ENCODE measurements around the gene SPOCK1. TPM values are rescaled to one million over a fixed set of nuclear protein-coding genes. Genes with fewer than 3 reads are reported as not detected.

SPOCK1 gene
- total RNA-seq, 2 donors from 2014 or later: not detected

DNA sequence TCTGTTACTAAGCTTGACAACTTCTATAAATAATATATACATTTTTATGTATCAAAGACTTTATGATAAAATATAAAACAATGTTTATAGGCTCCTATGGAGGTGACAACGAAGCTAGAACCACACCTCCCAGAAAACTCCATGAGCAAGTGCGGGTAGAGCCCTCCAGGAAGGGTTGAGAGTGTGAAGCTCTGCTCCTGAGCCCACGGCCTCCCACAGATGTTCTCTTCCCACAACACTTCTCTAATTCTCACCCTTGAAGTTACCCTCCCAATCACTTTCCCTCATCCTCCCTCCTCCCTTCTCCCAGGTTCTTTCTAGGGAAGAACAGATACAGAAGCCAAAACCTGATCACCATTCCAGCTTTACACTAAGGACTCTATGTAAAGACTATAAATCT is 427.6 kb downstream of the SPOCK1 start:
- no peak for ATAC-seq (replicated peaks)
- Mint-ChIP-seq H3K36me3 (ENCODE audit: low read depth) (no peaks in the 10 kb centered on the region), H3K4me3 (no peak overlapping the region), H3K9me3 (no peaks in the 10 kb centered on the region), H3K27ac (no peak overlapping the region), H3K27me3 (peaks cover 4% of the 10 kb centered on the region), H3K4me1 (peaks cover 3% of the 10 kb centered on the region)

DNA sequence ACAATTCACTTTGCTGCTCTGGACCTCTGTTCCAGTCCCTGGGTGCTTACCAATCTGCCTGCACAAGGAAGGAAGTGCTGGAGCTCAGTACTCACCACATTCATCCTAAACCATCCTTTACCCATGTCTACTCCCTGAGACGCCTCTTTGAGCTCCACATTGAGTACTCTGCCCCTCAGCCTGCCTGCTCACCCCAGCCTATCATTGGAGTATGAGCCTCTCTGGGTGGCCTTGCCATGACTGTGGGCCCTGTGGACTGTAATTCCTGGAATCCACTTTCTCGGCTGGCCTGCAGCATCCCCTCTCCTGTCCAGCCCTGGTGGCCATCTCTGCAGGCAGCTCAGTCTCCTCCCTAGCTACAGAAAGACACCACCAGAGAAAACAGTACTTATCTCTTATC is 428.6 kb downstream of the SPOCK1 start:
- Mint-ChIP-seq H3K4me1 (peaks cover 3% of the 10 kb centered on the region), H3K9me3 (no peaks in the 10 kb centered on the region), H3K27me3 (peaks cover 4% of the 10 kb centered on the region), H3K27ac (no peak overlapping the region), H3K36me3 (ENCODE audit: low read depth) (no peaks in the 10 kb centered on the region), H3K4me3 (no peak overlapping the region)
- ATAC-seq (replicated peaks): no peak

DNA sequence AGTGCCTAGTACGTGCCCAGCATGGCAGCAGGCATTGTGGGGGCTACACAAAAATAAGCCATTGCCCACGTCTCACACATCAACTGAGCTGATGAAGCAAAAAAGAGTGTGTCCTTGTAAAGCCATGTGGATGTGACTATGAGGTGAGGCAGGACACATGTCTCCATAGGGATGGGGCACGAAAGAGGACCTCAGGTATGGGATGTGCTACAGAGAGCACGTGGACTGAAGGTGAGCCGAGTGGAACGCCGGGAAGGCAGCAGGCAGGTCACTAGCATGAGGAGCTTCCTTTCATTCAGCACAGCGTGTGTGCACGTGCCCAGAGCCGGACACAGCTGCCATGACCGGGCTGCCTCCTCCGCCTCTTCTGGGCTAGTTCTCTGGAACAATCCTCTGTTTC is 429.8 kb downstream of the SPOCK1 start:
- Mint-ChIP-seq H3K27me3 (peaks cover 4% of the 10 kb centered on the region), H3K9me3 (no peaks in the 10 kb centered on the region), H3K4me3 (no peak overlapping the region), H3K4me1 (peaks cover 3% of the 10 kb centered on the region), H3K36me3 (ENCODE audit: low read depth) (no peaks in the 10 kb centered on the region), H3K27ac (no peak overlapping the region)
- ATAC-seq (replicated peaks): no peak

DNA sequence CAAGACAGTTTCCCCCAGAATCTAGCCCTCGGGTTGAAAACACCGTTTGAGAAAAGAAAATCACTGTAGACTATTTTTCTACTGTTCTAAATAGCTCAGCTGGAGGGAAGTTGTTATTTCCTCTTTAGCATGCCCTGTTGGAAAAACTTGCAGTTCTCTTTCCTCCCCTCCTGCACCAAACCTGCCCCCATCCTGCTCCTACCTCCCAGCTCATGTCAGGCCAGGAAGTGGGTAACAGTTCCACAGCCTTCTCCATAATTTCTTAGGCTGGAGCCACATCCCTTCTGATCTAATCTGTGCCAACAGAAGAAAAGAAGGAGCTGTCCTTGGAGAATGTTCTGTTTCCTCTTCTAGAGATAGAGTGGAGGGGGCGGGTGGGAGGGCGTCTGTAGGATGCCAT is 437.7 kb downstream of the SPOCK1 start:
- ATAC-seq (replicated peaks): no peak
- no peaks in the 10 kb centered on the region for H3K4me1 Mint-ChIP-seq
- no peaks in the 10 kb centered on the region for H3K36me3 Mint-ChIP-seq (ENCODE audit: low read depth)
- H3K4me3 Mint-ChIP-seq: no peak overlapping the region
- no peak overlapping the region for H3K27ac Mint-ChIP-seq
- H3K9me3 Mint-ChIP-seq: no peaks in the 10 kb centered on the region
- peaks cover 8% of the 10 kb centered on the region for H3K27me3 Mint-ChIP-seq

DNA sequence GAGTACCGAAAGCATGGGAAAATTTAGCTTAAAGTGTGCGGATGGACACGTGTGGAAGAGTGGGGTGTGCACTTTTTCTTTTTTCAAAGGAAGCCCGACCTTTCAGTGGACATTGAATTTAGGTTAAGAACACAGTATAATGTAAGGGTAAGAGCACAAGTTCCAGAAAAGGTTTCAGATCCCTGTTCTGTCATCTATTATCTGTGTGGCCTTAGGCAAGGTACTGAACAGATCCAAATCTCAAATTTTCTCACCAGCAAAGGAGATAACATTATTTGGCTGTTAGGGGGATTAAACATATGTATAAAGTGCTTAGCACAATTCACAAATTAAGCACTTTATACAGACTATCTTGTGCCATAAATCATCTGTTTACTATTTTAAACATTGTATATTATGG is 441.0 kb downstream of the SPOCK1 start:
- Mint-ChIP-seq H3K27ac (no peak overlapping the region), H3K4me1 (no peaks in the 10 kb centered on the region), H3K9me3 (no peaks in the 10 kb centered on the region), H3K4me3 (no peak overlapping the region), H3K27me3 (peaks cover 8% of the 10 kb centered on the region), H3K36me3 (ENCODE audit: low read depth) (no peaks in the 10 kb centered on the region)
- no peak for ATAC-seq (replicated peaks)

DNA sequence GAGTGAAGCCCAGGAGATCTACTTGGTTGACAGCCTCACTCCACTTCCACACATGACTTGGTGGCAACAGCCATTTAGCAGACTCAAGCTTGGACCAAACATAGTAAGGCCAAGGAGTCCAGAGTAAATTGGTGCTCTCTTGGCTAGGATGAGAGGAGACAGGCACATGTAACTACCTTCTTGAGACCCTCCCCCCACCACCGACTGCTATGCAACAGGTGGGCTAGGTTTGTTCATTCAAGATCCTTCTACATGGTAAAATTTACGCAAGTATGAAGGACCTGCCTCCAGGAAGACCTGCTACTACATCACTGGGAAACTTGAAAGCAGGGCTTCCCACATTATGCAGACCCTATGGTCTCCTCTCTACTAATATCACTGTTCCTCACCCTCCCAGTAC is 442.4 kb downstream of the SPOCK1 start:
- H3K9me3 Mint-ChIP-seq: no peaks in the 10 kb centered on the region
- no peak for ATAC-seq (replicated peaks)
- no peak overlapping the region for H3K4me3 Mint-ChIP-seq
- H3K4me1 Mint-ChIP-seq: no peaks in the 10 kb centered on the region
- no peak overlapping the region for H3K27ac Mint-ChIP-seq
- H3K27me3 Mint-ChIP-seq: peaks cover 8% of the 10 kb centered on the region
- H3K36me3 Mint-ChIP-seq (ENCODE audit: low read depth): no peaks in the 10 kb centered on the region

DNA sequence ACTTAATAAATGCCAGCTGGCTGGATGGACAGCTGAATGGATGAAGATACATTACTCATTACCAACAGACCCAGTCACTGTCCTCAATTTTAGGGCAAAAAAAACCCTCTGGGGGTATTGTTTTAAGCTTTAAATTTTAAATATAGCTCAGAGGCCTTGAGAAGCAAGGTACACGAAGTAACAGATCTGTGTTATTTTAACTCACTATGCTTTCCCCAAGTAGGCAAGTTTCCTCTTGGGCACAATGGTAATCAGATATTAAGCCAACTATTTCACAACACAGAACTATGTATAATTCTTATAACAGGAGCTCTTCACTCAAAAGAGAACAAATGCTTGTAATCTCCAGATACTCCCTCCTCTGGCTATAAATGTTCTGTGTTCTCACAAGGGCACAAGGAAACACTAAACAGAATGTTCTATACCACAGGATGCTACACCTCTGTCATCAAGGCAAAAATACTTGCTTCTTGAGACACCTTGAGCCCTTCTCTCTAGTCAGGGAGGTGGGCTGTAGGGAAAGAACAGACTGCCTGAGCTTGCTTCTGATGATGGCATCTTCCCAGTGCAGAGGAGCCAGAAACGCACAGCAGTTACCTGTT is 443.8 kb downstream of the SPOCK1 start:
- Mint-ChIP-seq H3K27me3 (peaks cover 8% of the 10 kb centered on the region), H3K27ac (no peak overlapping the region), H3K36me3 (ENCODE audit: low read depth) (no peaks in the 10 kb centered on the region), H3K9me3 (no peaks in the 10 kb centered on the region), H3K4me1 (no peaks in the 10 kb centered on the region), H3K4me3 (no peak overlapping the region)
- ATAC-seq (replicated peaks): no peak

DNA sequence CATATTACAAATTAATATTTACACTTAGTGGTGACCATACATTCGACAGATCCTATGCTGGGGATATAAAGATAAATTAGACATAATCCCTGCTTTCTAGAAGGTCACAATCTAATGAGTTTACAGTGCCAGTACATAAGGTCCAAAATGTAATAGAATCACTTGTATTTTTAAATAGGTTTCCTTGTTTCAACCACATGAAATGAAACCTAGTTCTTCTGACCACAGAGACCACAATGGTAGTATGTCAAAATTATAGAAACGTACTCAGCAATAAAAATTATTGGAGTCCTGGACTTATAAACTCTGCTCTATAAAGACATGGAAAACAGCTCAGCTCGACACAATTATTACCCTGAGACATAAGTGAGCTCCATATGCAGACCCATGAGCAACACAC is 444.3 kb downstream of the SPOCK1 start:
- H3K27me3 Mint-ChIP-seq: peaks cover 5% of the 10 kb centered on the region
- no peak for ATAC-seq (replicated peaks)
- H3K9me3 Mint-ChIP-seq: no peaks in the 10 kb centered on the region
- no peaks in the 10 kb centered on the region for H3K36me3 Mint-ChIP-seq (ENCODE audit: low read depth)
- H3K27ac Mint-ChIP-seq: no peak overlapping the region
- H3K4me1 Mint-ChIP-seq: no peaks in the 10 kb centered on the region
- no peak overlapping the region for H3K4me3 Mint-ChIP-seq

DNA sequence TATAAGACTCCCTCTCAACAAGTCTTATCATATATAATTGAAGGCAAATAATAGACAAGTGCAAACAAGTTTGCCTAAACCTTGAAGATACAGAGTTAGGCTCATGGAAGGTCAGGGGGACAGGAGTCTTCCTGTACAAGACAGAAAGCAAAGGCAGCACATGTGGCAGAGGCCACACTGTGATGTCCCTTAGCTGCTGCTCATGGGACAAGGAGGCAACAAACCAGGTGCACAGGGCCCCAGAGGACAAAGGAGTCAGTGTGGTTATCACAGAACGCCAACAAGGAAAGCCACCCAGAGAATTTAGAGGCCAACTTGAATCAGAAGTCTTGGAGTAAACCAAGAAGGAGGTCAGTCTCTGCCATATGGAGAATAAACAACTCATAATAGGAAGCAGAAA is 444.8 kb downstream of the SPOCK1 start:
- H3K27me3 Mint-ChIP-seq: peaks cover 5% of the 10 kb centered on the region
- H3K9me3 Mint-ChIP-seq: no peaks in the 10 kb centered on the region
- no peak for ATAC-seq (replicated peaks)
- no peak overlapping the region for H3K4me3 Mint-ChIP-seq
- H3K4me1 Mint-ChIP-seq: no peaks in the 10 kb centered on the region
- H3K36me3 Mint-ChIP-seq (ENCODE audit: low read depth): no peaks in the 10 kb centered on the region
- no peak overlapping the region for H3K27ac Mint-ChIP-seq

DNA sequence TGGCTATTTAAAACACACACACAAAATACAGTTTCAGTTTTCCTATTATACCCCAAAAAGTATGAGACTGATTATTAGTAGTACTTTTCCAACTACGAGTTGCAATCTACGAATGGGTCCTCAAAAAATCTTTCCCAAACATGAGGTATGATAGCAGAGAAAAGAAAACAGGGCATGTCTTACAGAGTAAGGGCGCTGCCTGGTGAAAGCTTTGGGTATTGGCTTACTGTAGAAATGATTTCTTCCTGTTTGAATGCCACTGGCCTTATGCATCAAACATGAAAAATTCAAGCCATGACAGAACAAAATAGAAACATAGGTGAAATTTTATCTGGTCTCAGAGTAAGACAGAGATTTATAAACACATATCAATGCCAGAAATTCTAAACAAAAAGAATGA is 448.0 kb downstream of the SPOCK1 start:
- ATAC-seq (replicated peaks): no peak
- H3K4me1 Mint-ChIP-seq: no peaks in the 10 kb centered on the region
- H3K36me3 Mint-ChIP-seq (ENCODE audit: low read depth): no peaks in the 10 kb centered on the region
- no peaks in the 10 kb centered on the region for H3K9me3 Mint-ChIP-seq
- no peaks in the 10 kb centered on the region for H3K27me3 Mint-ChIP-seq
- no peak overlapping the region for H3K4me3 Mint-ChIP-seq
- no peak overlapping the region for H3K27ac Mint-ChIP-seq

DNA sequence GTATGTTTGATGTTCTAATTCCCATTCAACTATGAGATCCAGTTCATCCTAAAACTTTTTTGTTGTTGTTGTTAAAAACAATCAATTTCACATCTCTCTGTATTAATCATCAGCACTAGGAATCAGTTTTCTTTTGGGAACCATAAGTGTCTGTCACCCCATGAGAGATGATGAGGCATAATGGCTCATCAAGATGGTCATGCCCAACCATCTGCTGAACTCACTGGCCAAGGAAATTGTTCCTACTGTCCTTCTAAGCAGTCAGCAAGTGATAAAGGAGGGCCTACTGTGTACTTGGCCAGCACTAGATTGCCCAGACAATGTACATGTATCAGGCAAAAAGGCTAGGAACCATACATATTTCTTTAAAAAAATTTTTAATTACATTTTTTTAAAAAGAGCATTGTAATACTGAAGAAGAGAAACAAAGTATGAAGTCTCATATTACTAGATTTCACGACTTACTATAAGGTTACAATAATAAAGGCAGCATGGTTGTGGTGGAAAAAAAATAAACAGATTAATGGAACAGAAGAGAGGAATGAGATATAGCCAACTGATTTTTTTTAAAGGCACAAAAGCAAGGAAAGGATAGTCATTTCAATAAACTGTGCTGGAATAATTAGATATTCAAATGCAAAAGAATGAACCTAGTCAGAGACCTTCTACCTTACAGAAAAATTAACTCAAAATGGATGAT is 458.3 kb downstream of the SPOCK1 start:
- Mint-ChIP-seq H3K27me3 (peaks cover 4% of the 10 kb centered on the region), H3K4me1 (no peaks in the 10 kb centered on the region), H3K36me3 (ENCODE audit: low read depth) (no peaks in the 10 kb centered on the region), H3K9me3 (peaks cover 11% of the 10 kb centered on the region), H3K27ac (no peak overlapping the region), H3K4me3 (no peak overlapping the region)
- no peak for ATAC-seq (replicated peaks)

DNA sequence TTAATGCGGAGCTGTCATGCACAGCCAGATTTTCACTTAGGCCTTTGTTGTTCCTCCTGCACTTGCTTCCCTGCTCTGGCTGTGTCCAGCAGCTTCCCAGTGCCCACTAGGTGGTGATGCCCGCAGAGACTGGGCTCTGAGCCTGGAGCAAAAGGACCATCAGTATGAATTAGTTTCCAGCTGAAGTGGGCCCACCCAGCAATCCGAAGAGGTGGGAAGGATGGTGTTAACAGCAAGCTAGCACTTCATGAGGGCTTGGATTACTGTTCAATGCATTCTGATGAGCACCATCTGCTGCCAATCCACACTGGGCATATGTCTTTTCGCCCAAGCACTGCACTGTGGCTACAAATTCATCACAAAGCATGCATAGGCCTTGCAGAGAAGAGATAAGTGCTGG is 459.1 kb downstream of the SPOCK1 start:
- ATAC-seq (replicated peaks): no peak
- H3K27ac Mint-ChIP-seq: no peak overlapping the region
- H3K4me1 Mint-ChIP-seq: no peaks in the 10 kb centered on the region
- H3K27me3 Mint-ChIP-seq: peaks cover 4% of the 10 kb centered on the region
- peaks cover 11% of the 10 kb centered on the region for H3K9me3 Mint-ChIP-seq
- H3K36me3 Mint-ChIP-seq (ENCODE audit: low read depth): no peaks in the 10 kb centered on the region
- H3K4me3 Mint-ChIP-seq: no peak overlapping the region

DNA sequence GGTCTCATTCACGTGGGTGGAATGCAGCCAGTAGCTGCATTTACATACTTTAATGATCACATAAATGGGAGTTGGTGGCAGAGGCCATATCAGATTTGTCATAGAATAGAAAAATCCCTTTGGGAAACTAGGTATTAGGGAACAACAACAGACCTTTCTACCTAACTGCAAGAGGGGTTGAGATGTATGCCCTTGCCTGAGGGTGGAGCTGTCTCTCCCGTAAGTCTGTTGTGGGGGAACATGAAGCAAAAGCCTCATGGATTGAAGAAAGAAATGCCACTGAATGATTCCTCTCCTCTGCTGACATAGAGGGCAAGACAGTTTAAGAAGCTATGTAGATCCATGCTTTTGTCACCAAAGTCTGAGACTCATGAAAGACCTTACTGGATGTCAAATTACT is 461.3 kb downstream of the SPOCK1 start:
- no peak for ATAC-seq (replicated peaks)
- H3K27me3 Mint-ChIP-seq: peaks cover 4% of the 10 kb centered on the region
- no peaks in the 10 kb centered on the region for H3K36me3 Mint-ChIP-seq (ENCODE audit: low read depth)
- peaks cover 7% of the 10 kb centered on the region for H3K9me3 Mint-ChIP-seq
- no peak overlapping the region for H3K4me3 Mint-ChIP-seq
- H3K4me1 Mint-ChIP-seq: no peaks in the 10 kb centered on the region
- no peak overlapping the region for H3K27ac Mint-ChIP-seq

DNA sequence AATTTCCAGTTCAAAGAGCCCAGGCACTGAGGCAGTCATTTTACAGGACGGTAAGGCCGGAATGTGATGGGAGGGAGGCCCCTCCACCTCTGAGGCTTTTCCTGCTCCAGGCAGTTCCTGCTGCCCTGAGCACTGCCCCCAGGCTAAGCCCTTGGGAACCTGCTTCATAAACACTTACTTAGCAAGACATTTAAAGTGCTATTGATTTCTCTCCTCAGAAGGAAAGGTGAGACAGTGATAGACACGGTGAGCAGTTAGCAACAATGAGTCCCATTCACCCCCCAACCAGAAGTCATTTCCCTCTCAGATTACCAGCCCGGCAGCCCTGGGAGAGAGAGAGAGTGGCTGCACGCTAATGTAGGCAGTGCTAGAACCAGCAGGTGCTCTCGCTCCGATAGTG is 462.5 kb downstream of the SPOCK1 start:
- Mint-ChIP-seq H3K36me3 (ENCODE audit: low read depth) (no peaks in the 10 kb centered on the region), H3K9me3 (no peaks in the 10 kb centered on the region), H3K4me3 (no peak overlapping the region), H3K4me1 (no peaks in the 10 kb centered on the region), H3K27me3 (peaks cover 4% of the 10 kb centered on the region), H3K27ac (no peak overlapping the region)
- no peak for ATAC-seq (replicated peaks)

DNA sequence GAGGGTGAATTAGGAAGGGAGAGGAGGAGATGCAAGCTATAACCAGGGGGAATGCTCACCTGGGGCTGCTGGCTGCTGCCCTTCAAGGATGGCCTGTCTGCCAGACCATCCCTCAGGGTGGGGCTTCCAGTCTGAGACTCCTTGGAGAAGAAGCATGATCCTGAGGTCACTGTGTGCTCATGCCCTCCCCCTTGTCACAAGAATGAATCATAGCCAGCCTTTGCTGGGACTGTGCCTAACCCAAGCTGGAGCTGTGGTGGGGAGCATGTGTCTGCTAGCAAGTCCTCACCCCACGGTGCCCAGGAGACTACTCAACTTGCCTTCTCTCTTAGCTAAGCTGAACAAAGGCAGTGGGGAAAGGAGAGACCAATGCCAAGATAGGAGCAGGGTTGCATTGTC is 463.6 kb downstream of the SPOCK1 start:
- Mint-ChIP-seq H3K27me3 (peaks cover 4% of the 10 kb centered on the region), H3K9me3 (no peaks in the 10 kb centered on the region), H3K4me3 (no peak overlapping the region), H3K4me1 (no peaks in the 10 kb centered on the region), H3K36me3 (ENCODE audit: low read depth) (no peaks in the 10 kb centered on the region), H3K27ac (no peak overlapping the region)
- no peak for ATAC-seq (replicated peaks)
